ENCODE results near the gene FOXP1. TPM values are rescaled to one million over a fixed set of nuclear protein-coding genes. Genes with fewer than 3 reads are reported as not detected.
A peak's percentile ranks its signal among the peaks of the same experiment; 100 is the strongest.

The FOXP1 gene
- total RNA-seq, 2 experiments from 2014 or later = 116 to 131 TPM

DNA sequence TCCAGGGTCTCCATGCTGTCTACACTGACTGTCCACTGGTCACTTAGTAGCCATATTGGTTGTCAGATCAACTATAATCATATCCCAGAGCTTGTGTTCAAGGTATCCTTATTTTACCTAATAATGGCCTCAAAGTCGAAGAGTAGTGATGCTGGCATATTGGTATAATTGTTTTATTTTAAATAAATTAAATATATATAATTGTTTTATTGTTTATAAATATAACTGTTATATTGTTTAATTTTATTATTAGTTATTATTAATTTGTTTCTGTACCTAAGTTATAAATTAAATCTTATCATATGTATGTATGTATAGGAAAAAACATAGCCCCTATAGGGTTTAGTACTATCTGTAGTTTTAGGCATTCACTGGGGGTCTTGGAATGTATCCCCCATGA lies 205.0 kb downstream of the FOXP1 start:
- H3K36me3 Mint-ChIP-seq (ENCODE audit: low read depth) = peaks cover 24% of the 10 kb centered on the region
- H3K27ac Mint-ChIP-seq = no peak overlapping the region
- CTCF ChIA-PET = interaction anchor here (1.4 kb wide), 1 partner anchor 204 kb away, joined by 3 read pairs; no protein-coding TSS in a partner anchor
- no peak overlapping the region for H3K4me3 Mint-ChIP-seq
- peaks cover 7% of the 10 kb centered on the region for H3K9me3 Mint-ChIP-seq
- POLR2A ChIA-PET = no interaction called here
- H3K27me3 Mint-ChIP-seq = peaks cover 25% of the 10 kb centered on the region
- no peak for DNase-seq
- H3K4me1 Mint-ChIP-seq = peaks cover 20% of the 10 kb centered on the region

GRCh38 chr3:71376911-71377310 lies 206.6 kb downstream of the FOXP1 start:
- H3K27me3 Mint-ChIP-seq = peaks cover 25% of the 10 kb centered on the region
- DNase-seq = no peak
- H3K4me3 Mint-ChIP-seq = no peak overlapping the region
- ChIA-PET CTCF (interaction anchor here (1.4 kb wide), 1 partner anchor 205 kb away, joined by 3 read pairs; no protein-coding TSS in a partner anchor), POLR2A (no interaction called here)
- H3K4me1 Mint-ChIP-seq = peaks cover 25% of the 10 kb centered on the region
- H3K9me3 Mint-ChIP-seq = peaks cover 7% of the 10 kb centered on the region
- H3K27ac Mint-ChIP-seq = no peak overlapping the region
- peaks cover 19% of the 10 kb centered on the region for H3K36me3 Mint-ChIP-seq (ENCODE audit: low read depth)

GRCh38 chr3:71376503-71376902 lies 207.0 kb downstream of the FOXP1 start:
- no peak for DNase-seq
- no peak overlapping the region for H3K4me3 Mint-ChIP-seq
- H3K27me3 Mint-ChIP-seq = peaks cover 27% of the 10 kb centered on the region
- POLR2A ChIA-PET = no interaction called here
- CTCF ChIA-PET = no interaction called here
- H3K4me1 Mint-ChIP-seq = peaks cover 28% of the 10 kb centered on the region
- H3K9me3 Mint-ChIP-seq = peaks cover 7% of the 10 kb centered on the region
- no peak overlapping the region for H3K27ac Mint-ChIP-seq
- peaks cover 18% of the 10 kb centered on the region for H3K36me3 Mint-ChIP-seq (ENCODE audit: low read depth)

DNA sequence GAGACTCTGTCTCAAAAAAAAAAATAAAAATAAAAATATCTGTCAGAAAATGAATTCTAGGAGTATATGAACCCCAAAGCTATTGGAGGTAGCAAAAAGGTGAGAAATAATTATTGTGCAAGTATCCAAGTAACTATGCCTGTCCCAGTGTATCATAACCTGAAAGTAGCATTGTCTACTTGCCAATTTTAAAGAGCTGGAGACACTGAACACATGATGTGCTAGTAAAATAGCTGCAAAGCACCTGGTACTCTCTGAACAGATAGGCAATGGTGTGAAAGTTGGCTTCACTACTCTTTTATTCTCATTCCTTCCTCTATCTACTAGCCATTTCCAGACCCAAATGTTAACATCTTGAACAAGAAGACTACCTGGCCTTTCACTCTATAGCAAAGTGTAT lies 208.9 kb downstream of the FOXP1 start:
- no peak for DNase-seq
- peaks cover 28% of the 10 kb centered on the region for H3K4me1 Mint-ChIP-seq
- CTCF ChIA-PET = interaction anchor here (0.7 to 2.0 kb wide), 4 partner anchors 9 to 171 kb away, joined by 3 to 7 read pairs (median 3); no protein-coding TSS in a partner anchor
- peaks cover 7% of the 10 kb centered on the region for H3K9me3 Mint-ChIP-seq
- no peak overlapping the region for H3K27ac Mint-ChIP-seq
- no peak overlapping the region for H3K4me3 Mint-ChIP-seq
- H3K36me3 Mint-ChIP-seq (ENCODE audit: low read depth) = peaks cover 19% of the 10 kb centered on the region
- peaks cover 33% of the 10 kb centered on the region for H3K27me3 Mint-ChIP-seq
- POLR2A ChIA-PET = no interaction called here

DNA sequence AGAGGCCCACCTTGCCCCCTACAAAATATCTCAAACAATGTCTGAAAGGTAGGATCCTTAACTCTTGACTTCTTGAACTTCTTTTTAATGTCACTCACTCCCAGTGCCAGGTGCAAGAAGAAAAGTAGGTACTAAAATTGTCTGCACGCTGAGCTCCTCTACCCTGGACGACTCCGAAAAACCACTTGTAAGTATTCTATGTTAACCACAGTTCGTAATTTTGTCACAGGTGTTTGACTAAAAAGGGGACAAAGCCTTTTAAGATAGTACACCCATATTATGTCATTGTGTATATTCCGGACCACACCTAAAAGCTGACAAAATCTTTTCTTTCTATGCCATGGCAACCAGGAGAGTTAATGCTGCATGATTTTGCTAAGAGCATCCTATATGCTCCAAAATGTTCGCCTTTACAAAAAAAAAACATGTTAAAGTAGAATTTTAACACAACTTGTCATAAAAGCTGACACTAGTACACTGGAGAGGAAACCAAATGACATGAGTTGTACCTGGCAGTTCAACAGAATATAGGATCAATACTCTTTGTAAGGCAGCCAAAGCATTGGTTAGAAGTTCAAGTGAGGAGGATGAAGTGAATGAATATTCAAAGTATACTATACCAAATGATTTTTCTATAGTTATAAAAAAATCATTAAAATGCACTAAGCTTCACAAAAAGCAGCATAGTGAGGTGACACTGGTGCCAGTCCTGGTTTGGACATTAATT lies 210.5 kb downstream of the FOXP1 start:
- ChIA-PET POLR2A (no interaction called here), CTCF (no interaction called here)
- peak overlapping the region; percentile 83 for H3K27ac Mint-ChIP-seq
- H3K4me1 Mint-ChIP-seq = peaks cover 28% of the 10 kb centered on the region
- H3K4me3 Mint-ChIP-seq = peak overlapping the region; percentile 1
- peaks cover 30% of the 10 kb centered on the region for H3K27me3 Mint-ChIP-seq
- peak; percentile 52 for DNase-seq
- H3K9me3 Mint-ChIP-seq = peaks cover 7% of the 10 kb centered on the region
- H3K36me3 Mint-ChIP-seq (ENCODE audit: low read depth) = peaks cover 19% of the 10 kb centered on the region

- Mint-ChIP-seq H3K4me1 (peaks cover 30% of the 10 kb centered on the region), H3K4me3 (no peak overlapping the region)
These were observed 211.2 kb downstream of the FOXP1 start for GRCh38 chr3:71372241-71372768.

DNA sequence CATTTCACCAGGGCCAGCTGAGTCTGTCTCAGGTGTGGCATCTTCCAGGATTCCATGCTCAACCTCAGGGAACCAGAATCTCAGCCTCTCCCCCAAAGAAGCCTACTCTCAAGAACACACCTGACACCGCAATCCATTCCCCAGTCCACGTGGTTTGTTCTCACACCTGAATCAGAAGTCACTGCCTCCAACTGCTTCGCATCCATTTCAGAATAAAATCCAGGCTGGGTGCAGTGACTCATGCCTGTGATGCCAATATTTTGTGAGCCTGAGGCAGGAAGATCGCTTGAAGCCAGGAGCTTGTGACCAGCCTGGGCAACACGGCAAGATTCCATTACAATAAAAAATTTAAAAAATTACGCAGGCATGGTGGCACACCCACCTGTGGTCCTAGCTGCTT lies 212.2 kb downstream of the FOXP1 start:
- Mint-ChIP-seq H3K27ac (no peak overlapping the region), H3K27me3 (peaks cover 32% of the 10 kb centered on the region), H3K4me3 (no peak overlapping the region), H3K4me1 (peaks cover 36% of the 10 kb centered on the region), H3K9me3 (peaks cover 7% of the 10 kb centered on the region), H3K36me3 (ENCODE audit: low read depth) (peaks cover 18% of the 10 kb centered on the region)
- no peak for DNase-seq
- POLR2A ChIA-PET = no interaction called here
- CTCF ChIA-PET = interaction anchor here (1.3 to 1.4 kb wide), 2 partner anchors 11 to 26 kb away, joined by 3 read pairs; no protein-coding TSS in a partner anchor

More at GRCh38 chr3:71372241-71372768, 211.2 kb downstream of the FOXP1 start:
- ChIA-PET POLR2A (no interaction called here), CTCF (no interaction called here)
- peaks cover 27% of the 10 kb centered on the region for H3K27me3 Mint-ChIP-seq
- peaks cover 18% of the 10 kb centered on the region for H3K36me3 Mint-ChIP-seq (ENCODE audit: low read depth)
- peak; percentile 21 for DNase-seq
- peaks cover 7% of the 10 kb centered on the region for H3K9me3 Mint-ChIP-seq
- peak overlapping the region; percentile 83 for H3K27ac Mint-ChIP-seq

GRCh38 chr3:71370467-71370866 lies 213.1 kb downstream of the FOXP1 start:
- ChIA-PET CTCF (interaction anchor here (1.3 to 1.4 kb wide), 2 partner anchors 11 to 27 kb away, joined by 3 read pairs; no protein-coding TSS in a partner anchor), POLR2A (no interaction called here)
- no peak for DNase-seq
- peaks cover 26% of the 10 kb centered on the region for H3K27me3 Mint-ChIP-seq
- H3K4me3 Mint-ChIP-seq = no peak overlapping the region
- peaks cover 3% of the 10 kb centered on the region for H3K9me3 Mint-ChIP-seq
- H3K36me3 Mint-ChIP-seq (ENCODE audit: low read depth) = peaks cover 11% of the 10 kb centered on the region
- peaks cover 33% of the 10 kb centered on the region for H3K4me1 Mint-ChIP-seq
- no peak overlapping the region for H3K27ac Mint-ChIP-seq

DNA sequence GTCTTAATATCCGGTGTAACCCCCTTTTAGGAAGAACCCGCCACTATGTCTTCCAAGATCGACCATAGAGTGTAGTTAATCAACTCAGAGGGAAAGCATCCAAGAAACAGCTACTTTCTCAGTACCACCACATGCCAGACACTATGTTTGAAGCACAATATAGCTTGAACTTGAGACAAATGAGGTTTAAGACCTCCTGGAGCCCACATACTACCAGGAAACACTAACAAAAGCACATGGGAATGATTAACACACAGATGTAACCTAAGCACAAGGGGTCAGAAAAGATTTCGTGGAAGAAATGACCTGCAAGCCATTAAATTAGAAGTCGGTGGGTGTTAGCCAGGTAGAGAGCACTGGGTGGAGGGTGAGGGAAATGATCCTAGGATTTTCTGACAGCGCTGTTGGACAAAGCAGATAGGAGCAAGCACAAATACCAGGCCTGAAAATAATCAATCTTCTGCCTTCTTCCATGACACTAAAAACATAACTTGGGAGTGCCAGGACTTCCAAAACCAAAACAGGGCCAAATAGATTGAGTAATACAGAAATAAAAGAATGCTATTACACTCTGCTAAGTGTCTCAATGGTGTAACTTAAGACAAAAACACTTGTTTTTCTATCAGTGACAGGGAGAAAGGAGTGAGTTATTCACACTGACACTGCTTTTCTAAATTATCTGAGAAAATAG lies 213.7 kb downstream of the FOXP1 start:
- peaks cover 32% of the 10 kb centered on the region for H3K4me1 Mint-ChIP-seq

GRCh38 chr3:71366988-71367604 lies 216.4 kb downstream of the FOXP1 start:
- peaks cover 23% of the 10 kb centered on the region for H3K27me3 Mint-ChIP-seq
- DNase-seq = no peak
- peaks cover 20% of the 10 kb centered on the region for H3K4me1 Mint-ChIP-seq
- ChIA-PET POLR2A (no interaction called here), CTCF (no interaction called here)
- H3K36me3 Mint-ChIP-seq (ENCODE audit: low read depth) = peaks cover 4% of the 10 kb centered on the region
- H3K4me3 Mint-ChIP-seq = no peak overlapping the region
- no peaks in the 10 kb centered on the region for H3K9me3 Mint-ChIP-seq
- H3K27ac Mint-ChIP-seq = no peak overlapping the region

More for the DNA sequence above, 213.7 kb downstream of the FOXP1 start:
- no peak for DNase-seq
- H3K27me3 Mint-ChIP-seq = peaks cover 25% of the 10 kb centered on the region
- CTCF ChIA-PET = no interaction called here
- POLR2A ChIA-PET = no interaction called here
- no peak overlapping the region for H3K27ac Mint-ChIP-seq
- H3K4me3 Mint-ChIP-seq = no peak overlapping the region
- peaks cover 7% of the 10 kb centered on the region for H3K36me3 Mint-ChIP-seq (ENCODE audit: low read depth)
- H3K9me3 Mint-ChIP-seq = peaks cover 2% of the 10 kb centered on the region

- POLR2A ChIA-PET = no interaction called here
- H3K27me3 Mint-ChIP-seq = peaks cover 6% of the 10 kb centered on the region
- no peak overlapping the region for H3K4me3 Mint-ChIP-seq
- peaks cover 49% of the 10 kb centered on the region for H3K4me1 Mint-ChIP-seq
- CTCF ChIA-PET = interaction anchor here (0.6 kb wide), 3 partner anchors 13 to 1060 kb away, joined by 3 read pairs; no protein-coding TSS in a partner anchor
- H3K9me3 Mint-ChIP-seq = no peaks in the 10 kb centered on the region
- no peak for DNase-seq
- H3K36me3 Mint-ChIP-seq (ENCODE audit: low read depth) = peaks cover 8% of the 10 kb centered on the region
- H3K27ac Mint-ChIP-seq = no peak overlapping the region
These were observed 222.1 kb downstream of the FOXP1 start for GRCh38 chr3:71361334-71361890.

DNA sequence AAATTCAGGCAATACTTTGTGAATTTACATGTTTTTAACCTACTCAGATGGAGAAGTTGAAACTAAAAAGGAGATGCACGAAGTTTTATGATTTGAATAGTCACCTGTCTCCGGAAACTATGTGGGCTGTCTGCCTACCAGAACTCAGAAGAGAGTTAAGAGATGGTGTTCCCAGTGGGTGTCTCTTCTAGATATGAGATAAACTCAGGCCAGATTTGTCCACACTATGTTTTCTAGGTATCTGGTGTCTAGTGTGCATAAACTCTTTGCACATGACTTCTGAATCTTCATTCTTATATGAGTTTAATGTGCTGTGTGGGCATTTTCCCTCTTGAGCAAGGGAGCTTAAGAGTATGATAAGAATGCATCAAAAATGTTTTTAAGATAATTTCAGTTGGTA lies 222.8 kb downstream of the FOXP1 start:
- Mint-ChIP-seq H3K4me3 (peak overlapping the region; percentile 33), H3K9me3 (no peaks in the 10 kb centered on the region), H3K4me1 (peaks cover 50% of the 10 kb centered on the region), H3K27ac (peak overlapping the region; percentile 73), H3K36me3 (ENCODE audit: low read depth) (peaks cover 8% of the 10 kb centered on the region), H3K27me3 (peaks cover 6% of the 10 kb centered on the region)
- ChIA-PET POLR2A (no interaction called here), CTCF (interaction anchor here (1.0 kb wide), 1 partner anchor 148 kb away, joined by 4 read pairs; no protein-coding TSS in a partner anchor)
- DNase-seq = peak; percentile 17

Measured in activated CD4-positive, alpha-beta T cell treated with anti-CD3 and anti-CD28 coated beads, Interleukin-2, amount 10 ng/mL, durations not matched to agents 7 days and 5 days (primary cell).